HG03025 (cell line): ENCODE measurements around the gene NYNRIN.
"Not testable (repeated sequence)": the region's sequence is repeated elsewhere in the genome, so short reads cannot be mapped to it uniquely, and the experiment has no call there.

Experiments
- ATAC-seq: cut with Tn5 transposase; IDR thresholded peaks from one replicate; pipeline ENCODE4 v1.9.1; 2021; ENCODE audit warnings: mild to moderate bottlenecking, moderate library complexity; ENCODE audit not compliant: unreplicated experiment, low FRiP score

The NYNRIN gene

DNA sequence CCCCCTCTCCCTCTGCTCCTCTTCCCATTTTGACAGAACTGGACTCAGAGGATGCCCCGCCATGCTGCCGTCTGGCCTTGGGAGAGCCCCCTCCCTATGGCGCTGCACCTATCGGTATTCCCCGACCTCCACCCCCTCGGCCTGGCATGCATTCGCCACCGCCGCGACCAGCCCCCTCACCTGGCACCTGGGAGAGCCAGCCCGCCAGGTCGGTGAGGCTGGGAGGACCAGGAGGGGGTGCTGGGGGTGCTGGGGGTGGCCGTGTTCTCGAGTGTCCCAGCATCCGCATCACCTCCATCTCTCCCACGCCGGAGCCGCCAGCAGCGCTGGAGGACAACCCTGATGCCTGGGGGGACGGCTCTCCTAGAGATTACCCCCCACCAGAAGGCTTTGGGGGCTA lies 29.3 kb upstream of the NYNRIN start:
- ATAC-seq: no peak

DNA sequence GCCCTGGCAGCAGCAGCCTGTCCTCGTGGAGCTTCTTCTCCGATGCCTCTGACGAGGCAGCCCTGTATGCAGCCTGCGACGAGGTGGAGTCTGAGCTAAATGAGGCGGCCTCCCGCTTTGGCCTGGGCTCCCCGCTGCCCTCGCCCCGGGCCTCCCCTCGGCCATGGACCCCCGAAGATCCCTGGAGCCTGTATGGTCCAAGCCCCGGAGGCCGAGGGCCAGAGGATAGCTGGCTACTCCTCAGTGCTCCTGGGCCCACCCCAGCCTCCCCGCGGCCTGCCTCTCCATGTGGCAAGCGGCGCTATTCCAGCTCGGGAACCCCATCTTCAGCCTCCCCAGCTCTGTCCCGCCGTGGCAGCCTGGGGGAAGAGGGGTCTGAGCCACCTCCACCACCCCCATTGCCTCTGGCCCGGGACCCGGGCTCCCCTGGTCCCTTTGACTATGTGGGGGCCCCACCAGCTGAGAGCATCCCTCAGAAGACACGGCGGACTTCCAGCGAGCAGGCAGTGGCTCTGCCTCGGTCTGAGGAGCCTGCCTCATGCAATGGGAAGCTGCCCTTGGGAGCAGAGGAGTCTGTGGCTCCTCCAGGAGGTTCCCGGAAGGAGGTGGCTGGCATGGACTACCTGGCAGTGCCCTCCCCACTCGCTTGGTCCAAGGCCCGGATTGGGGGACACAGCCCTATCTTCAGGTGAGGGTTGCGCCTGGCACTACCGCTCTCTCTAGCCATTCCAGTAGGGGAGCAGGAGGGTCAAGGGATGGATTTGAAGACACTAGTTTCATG lies 28.7 kb upstream of the NYNRIN start:
- no peak for ATAC-seq

DNA sequence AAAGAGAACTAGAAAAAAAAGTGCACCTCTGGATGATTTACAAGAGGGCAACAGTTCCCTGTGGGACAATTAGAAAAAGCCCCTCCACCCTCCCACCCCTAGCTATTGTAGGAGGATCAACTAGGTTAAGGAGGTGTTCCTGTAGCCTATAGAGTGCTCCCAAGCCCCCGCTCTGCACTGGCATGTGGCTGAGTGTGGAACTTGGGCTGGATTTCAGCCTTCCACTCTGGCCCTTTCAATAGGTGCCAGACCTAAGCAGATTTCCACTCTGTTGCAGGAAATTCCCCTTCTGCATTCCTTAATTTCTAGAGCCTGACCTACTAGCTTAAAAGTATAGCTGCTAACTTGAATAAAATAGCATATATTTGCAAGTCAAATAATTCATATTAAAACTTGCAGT lies 28.1 kb upstream of the NYNRIN start:
- ATAC-seq: no peak

DNA sequence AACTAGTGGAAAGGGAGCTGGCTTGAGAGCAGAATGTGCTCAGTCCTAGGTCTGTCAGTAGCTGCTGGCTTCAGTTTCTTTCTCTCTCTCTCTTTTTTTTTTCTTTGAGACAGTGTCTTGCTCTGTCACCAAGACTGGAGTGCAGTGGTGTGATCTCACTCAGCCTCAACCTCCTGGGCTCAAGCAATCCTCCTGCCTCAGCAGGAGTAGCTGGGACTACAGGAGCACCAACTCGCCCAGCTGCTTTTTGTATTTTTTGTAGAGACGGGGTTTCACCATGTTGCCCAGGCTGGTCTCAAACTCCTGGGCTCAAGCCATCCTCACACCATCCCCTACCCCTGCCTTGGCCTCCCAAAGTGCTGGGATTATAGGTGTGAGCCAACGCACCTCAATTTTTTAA lies 27.2 kb upstream of the NYNRIN start:
- ATAC-seq: not testable (repeated sequence)

DNA sequence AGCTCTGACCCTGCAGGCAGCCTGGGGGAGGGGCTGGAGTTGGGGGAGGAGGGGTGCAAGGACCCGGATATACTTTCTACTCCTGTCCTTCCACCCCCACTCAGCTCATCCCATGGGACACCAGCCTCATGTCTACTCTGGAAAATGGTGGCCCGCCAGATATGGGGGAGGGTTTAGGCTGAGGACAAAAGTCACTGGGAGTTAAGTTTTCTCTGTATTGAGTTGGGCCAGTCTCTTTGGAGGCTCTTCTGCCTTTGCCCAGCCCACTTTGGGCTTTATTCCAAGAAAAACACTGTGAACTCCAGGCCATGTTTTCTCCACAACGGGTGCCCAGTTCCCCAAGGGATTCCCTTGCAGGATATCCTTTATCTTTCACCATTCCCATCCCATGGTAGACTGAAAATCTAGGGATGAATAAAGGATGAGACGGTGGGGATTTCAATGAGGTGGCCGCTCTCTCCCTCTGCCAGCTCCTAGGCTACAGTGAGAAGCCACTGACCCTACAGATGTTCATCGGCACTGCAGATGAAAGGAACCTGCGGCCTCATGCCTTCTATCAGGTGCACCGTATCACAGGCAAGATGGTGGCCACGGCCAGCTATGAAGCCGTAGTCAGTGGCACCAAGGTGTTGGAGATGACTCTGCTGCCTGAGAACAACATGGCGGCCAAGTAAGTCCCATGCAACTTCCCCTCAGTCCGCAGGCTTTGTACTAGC lies 25.9 kb upstream of the NYNRIN start:
- no peak for ATAC-seq

DNA sequence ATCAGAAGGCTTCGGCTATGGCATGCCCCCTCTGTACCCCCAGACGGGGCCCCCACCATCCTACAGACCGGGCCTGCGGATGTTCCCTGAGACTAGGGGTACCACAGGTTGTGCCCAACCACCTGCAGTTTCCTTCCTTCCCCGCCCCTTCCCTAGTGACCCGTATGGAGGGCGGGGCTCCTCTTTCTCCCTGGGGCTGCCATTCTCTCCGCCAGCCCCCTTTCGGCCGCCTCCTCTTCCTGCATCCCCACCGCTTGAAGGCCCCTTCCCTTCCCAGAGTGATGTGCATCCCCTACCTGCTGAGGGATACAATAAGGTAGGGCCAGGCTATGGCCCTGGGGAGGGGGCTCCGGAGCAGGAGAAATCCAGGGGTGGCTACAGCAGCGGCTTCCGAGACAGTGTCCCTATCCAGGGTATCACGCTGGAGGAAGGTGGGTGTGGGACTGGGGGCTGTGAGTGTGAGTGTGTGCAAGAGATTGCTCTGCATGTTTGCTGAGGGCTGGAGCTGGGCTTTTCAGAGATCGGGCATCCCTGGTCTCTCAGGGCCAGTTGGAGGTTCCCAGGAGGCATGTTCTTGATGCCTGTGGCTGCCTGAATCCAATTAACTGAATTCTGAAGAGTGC lies 22.2 kb upstream of the NYNRIN start:
- ATAC-seq: no peak

DNA sequence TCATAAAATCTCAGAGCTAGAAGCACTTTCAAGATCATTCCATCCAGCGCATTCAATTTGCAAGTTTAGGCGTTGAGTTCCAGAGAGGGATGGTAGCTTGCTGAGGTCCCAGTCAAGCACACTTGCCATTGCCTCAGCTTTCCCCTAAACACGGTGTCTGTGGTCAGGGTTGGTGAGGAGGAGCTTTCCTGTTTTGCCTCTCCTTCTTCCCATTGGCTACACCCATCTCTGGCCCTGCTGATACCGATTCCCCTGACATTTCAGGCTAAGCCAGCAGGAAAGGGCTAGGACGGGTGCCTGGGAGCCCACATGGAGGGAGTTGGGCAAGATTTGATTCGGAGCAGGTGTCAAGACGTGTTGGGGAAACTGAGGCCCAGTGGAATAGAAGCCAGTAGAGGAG lies 21.7 kb upstream of the NYNRIN start:
- no peak for ATAC-seq

DNA sequence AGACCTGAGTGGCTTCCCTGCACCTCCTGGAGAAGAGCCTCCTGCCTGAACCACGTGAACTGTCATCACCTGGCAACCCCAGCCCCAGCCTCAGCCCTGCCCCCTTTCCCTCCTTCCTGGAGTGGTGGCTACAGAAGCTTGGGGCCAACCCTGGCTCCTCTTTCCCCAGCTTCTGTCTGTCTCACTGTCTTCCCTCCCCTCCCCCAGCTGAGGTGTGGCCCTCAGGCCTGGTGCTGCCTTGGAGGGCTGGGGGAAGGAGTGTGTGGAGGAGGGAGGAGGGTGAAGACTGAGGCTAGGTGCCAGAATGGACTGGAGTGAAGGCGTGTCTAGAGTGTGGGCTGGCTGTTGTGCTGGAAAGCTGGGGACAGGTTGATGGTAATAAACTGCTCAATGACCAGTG lies 21.1 kb upstream of the NYNRIN start:
- no peak for ATAC-seq

DNA sequence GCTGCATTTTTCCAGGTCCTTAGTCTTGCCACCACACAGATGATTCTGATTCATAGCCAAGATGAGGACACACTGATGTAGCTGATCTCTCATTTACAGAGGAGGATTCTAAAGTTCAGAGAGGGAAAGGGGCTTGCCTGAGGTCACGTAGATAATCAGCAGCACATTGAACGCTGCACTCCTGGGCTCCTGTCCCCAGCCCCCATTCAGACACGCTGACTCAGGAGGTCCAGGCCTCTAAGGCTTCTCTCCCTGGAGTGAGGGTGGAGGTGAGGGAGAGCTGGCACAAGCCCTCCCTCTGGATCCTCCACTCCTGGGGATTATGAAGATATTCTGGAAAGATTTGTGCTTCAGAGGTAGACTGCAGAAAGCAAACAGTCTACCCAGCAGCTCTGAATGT lies 20.5 kb upstream of the NYNRIN start:
- ATAC-seq: no peak

DNA sequence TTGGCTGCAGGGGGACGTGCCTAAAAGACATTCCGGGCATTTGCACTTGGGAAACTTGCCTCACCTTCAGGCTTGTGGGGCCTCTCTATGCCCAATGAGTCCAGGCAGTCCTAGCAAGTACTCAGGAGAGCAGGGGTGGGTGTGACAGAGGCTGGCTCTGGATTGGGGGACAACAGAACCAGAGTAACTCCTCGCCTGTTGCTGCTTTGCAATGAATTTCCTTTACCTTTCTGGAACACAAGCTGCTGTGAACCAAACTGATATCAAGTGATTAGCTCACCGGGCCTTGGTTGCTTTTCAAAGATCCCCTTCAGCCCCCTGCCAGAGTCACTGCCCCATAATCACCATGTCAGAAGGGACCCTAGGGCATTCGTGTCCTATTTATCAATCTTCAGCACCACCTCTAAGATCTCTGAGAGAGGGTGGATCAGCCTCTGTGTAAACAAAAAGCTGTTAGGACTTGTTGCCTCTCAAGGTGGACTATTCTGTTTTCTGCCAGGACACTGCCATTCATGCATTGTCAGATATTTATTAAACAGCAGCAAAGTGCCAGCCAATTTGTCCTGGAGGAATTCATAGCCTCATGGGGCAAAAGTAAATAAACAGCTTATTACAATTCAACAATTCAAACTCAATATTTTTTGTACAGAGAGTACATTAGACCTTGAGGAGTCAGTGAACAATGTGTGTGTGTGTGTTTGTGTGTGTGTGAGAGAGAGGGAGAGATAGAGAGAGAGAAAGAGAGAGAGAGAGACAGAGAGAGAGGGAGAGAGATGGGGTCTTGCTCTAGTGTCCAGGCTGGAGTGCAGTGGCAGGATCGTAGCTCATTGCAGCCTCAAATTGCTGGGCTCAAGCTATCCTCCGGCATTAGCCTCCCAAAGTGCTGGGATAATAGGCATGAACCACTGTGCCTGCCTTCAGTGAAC lies 19.6 kb upstream of the NYNRIN start:
- no peak for ATAC-seq

DNA sequence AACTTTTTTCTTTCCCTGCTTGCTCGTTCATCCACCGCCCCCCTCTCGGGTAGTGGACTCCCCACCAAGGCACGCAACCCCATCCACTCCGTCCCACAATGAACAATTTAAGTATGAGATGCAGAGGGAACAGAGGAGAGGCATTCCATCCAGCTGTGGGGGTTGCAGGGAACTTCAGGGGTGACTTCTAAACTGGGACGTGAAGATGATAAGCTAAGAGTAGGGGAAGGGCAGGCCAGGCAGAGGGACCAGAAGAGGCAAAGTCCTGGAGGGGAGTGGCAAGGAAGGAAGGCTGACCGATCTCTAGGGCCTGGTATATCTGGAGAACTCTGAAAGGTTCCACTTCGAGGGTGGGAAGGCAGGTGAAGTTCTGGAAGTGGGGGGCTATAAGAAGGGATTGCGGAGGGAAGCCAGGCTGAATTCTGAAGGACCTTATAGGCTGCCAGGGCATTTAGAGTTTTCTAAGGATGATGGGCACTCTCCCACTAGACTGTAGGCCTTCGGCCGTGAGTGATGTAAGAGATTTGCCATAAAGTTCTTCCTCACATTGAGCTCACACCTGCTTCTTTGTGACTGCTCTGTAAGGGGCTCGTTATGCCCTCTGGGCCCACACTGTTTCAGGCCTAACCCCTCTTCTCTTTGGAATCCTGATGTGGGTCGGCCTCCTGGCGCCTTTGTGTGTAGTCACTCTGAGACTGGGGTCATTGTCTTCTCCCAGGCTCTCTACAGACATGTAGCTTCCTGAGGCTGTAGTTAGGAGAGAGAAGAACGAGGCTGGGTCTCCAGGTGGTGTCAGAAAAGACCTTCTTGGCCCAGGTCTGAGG lies 18.7 kb upstream of the NYNRIN start:
- no peak for ATAC-seq

DNA sequence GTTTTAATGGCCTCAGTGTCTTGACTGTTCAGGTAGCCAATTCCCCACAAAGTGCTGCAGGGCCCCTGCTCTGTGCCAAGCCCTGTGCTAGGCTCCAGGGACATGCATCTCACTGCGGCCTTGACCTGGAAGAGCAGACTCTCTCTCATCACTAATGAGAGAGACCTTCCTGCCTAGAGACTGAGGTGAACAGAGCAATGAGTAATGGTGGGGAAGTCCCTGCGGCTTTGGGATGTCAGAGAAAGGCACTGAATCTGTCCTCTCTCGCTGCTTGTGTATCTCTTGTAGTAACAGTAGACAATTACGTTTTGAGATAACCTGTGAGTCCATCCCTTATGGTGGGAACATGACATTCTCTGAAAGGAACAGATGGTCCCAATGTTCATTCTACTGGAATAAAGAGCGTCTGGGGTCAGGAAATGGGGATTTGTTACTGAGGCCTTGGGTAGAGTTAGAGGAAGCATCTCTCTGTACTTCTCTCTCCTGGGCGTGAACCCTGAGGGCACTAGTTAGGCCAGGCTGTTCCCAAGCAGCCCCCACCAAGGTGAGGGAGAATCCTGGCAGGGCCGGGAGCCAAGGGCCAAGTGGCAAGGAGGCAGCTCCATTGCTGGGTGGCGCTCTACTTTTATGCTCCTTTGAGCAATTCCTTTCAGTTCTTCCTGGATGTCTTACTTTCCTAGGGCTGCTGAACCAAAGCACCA lies 17.3 kb upstream of the NYNRIN start:
- ATAC-seq: no peak

DNA sequence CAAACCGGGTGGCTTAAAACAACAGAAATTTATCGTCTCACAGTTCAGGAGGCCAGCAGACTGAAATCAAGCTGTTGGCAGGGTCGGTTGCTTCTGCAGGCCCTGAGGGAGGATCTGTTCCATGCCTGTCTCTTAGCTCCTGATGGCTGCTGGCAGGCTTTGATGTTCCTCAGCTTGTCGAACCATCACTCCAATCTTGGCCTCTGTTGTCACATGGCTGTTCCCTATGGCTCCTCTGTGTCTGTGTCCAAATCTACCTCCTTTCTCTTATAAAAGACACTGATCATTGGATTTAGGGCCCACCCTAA lies 16.8 kb upstream of the NYNRIN start:
- ATAC-seq: no peak

DNA sequence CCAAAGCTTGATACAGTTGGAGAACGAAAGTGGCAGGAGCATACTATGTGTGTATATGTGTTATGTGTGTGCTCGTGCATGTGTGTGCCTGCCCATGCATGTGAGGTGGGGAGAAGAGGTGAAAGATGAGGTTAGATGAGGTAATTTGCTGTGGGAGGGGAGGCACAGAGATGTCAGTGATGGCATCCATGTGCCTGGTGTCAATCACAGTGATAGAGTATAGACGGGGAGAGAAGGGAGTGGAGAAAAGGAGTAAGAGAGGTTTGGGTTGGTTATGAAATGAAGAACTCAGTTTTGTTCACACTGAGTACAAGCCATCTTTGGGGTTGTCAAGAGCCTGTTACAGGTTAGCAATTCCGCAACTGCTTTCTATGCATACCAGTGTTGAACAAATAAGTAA lies 14.6 kb upstream of the NYNRIN start:
- no peak for ATAC-seq

DNA sequence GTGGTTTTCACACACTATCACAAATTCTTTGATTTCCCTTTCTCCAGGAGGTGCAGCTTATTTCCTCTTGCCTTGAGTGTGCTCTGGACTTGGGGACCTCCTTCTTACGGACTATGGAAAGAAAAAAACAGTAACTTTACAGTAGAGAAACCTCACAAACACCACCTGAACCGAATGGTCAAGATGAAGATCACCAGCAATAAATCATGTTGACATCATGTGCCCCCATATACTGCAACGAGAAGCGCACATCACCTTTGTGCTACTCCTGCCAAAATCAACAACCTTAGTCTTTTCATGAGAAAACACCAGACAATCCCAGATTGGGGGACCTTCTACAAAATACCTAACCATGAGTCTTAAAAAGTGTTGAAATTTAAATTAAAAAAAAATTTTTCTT lies 13.3 kb upstream of the NYNRIN start:
- ATAC-seq: no peak

DNA sequence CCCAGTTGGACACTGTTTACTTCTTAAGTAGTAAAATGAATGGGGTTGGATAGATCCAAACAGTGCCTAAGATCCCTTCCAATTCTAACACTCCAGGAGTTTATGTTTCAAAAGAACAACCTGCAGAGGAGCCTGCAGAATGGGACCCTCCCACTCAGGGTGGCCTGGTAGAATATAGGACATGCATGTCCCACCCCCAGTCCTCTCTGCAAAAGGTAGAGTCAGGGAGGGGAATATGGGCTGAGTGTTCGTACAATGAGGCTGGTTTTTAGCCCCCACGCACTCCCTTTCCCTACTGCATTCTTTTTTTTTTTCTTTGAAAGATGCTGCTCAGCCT lies 11.8 kb upstream of the NYNRIN start:
- ATAC-seq: no peak

DNA sequence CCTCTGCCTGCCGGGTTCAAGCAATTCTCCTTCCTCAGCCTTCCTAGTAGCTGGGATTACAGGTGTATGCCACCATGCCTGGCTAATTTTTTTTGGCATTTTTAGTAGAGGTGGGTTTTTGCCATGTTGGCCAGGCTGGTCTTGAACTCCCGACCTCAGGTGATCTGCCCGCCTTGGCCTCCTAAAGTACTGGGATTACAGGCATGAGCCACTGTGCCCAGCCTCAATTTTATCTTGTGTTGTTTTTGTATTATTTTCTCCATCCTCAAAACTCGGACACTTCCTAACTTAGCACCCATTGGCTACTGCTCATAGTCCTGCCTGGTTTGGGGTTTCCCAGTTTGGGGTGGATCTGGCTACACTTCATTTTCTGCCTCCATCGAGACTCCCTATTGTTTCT lies 11.2 kb upstream of the NYNRIN start:
- ATAC-seq: not testable (repeated sequence)

DNA sequence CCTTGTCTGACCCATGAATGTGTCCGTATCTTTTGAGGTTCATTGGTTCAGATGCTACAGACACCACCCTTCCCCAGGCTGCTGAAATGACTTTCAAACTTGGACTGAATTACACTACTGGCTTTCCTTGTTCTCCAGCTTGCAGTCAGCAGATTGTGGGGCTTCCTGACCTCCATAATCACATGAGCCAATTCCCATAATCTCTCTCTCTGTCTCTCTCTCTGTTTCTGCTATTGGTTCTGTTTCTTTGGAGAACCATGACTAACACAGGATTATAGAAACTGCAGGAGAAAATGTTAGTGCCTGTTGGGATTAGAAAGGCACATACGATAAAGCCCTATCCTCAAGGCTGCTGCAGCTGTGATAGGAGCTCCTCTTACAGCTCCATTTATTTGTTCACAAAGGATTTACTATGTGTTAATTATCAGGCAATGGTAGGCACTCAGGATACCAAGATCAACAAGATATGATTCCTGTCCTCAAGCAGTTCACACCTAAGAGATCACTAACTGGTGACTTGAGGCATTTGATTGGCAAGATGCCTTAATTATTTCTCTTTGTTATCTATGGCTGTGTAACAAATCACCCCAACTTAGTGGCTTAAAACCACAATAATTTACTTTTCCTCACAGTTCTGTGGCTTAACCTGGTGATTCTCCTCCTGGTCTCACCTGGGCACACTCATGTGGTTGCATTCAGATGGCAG lies 10.2 kb upstream of the NYNRIN start:
- no peak for ATAC-seq

DNA sequence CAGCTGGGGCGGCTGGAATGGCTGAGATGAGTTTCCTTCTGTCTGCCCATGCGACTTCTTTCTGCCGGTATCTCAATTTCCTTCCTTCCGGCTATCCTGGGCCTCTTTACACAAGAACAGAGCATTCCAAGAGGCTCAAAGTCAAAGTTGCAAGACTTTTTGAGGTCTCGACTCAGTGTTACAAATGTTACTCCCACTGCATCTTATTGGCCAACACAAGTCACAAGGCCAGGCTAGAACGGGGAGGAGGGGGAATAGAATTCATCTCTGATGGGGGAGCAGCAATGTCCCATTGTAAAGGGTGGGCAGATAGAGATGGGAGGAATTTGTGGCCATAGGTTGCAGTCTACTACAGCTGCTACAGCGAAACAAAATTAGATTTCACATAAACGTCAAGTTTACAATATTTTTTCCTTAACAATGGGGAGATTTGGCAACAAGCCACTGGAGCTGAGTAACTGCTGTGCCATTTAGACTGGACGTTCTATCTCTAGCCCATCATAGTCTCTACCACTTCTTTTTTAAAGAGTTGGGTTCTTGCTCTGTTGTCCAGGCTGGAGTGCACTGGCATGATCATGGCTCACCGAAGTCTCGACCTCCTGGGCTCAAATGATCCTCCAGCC lies 9.5 kb upstream of the NYNRIN start:
- no peak for ATAC-seq
